ENCODE measurements around the gene MEGF6. TPM values are rescaled to one million over a fixed set of nuclear protein-coding genes. Genes with fewer than 3 reads are reported as not detected.
"Not testable (repeated sequence)": the region's sequence is repeated elsewhere in the genome, so short reads cannot be mapped to it uniquely, and the experiment has no call there.

Gene MEGF6
- total and polyA plus RNA-seq, 2 of the 8 experiments (the other 6 are each of a cell fraction or from before 2014, with no cell fraction given): 4.1 to 14.8 TPM

DNA sequence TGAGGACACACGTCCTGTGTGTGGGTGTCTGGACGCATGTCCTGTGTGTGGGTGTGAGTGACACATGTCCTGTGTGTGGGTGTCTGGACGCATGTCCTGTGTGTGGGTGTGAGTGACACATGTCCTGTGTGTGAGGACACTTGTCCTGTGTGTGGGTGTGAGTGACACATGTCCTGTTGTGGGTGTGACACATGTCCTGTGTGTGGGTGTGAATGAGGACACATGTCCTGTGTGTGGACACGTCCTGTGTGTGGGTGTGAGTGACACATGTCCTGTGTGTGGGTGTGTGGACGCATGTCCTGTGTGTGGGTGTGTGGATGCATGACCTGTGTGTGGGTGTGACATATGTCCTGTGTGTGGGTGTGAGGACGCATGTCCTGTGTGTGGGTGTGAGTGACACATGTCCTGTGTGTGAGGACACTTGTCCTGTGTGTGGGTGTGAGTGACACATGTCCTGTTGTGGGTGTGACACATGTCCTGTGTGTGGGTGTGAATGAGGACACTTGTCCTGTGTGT, 25.9 kb downstream of the MEGF6 start:
- peak; percentile 66 for FAIRE-seq

More for the DNA sequence above, 25.9 kb downstream of the MEGF6 start:
- H3K14ac ChIP-seq (ENCODE audit: insufficient read length); H3K27me3 ChIP-seq (replicated peaks in 1 of 4; ENCODE audit: control insufficient read depth in 3 of 4, extremely low read depth in 1 of 4, insufficient read depth in 3 of 4, low read length in 3 of 4); H3K4me3 ChIP-seq (ENCODE audit: extremely low read depth in 1 of 4, insufficient read depth in 2 of 4, low read depth in 3 of 4, low read length in 4 of 4); H3K36me3 ChIP-seq (ENCODE audit: control insufficient read depth in 2 of 4, insufficient read depth in 4 of 4, low read length in 3 of 4); H4K20me1 ChIP-seq (replicated peaks in 1 of 2; ENCODE audit: control insufficient read depth in 1 of 2, insufficient read depth in 2 of 2, low read length in 2 of 2); H2BK120ac ChIP-seq (replicated peaks; ENCODE audit: low read depth, low read length); H3K79me2 ChIP-seq (ENCODE audit: control insufficient read depth in 1 of 2, insufficient read depth in 2 of 2, low read length in 2 of 2); H4K5ac ChIP-seq (ENCODE audit: insufficient read length, low read depth, low read length); H2BK5ac ChIP-seq (ENCODE audit: low read depth, low read length); H3K4ac ChIP-seq (replicated peaks; ENCODE audit: insufficient read length, low read depth, low read length); H3K56ac ChIP-seq (replicated peaks; ENCODE audit: insufficient read length, low read depth, low read length); H3K27ac ChIP-seq (ENCODE audit: low read depth, low read length); H3K18ac ChIP-seq (ENCODE audit: extremely low read depth, low read length); H3K23ac ChIP-seq (ENCODE audit: insufficient read length); H3K23me2 ChIP-seq (ENCODE audit: low read depth, low read length); DNase-seq (ENCODE audit: low read depth in 1 of 2, low spot score in 2 of 2); H3K79me1 ChIP-seq (ENCODE audit: low read depth, low read length); H3K4me2 ChIP-seq (ENCODE audit: insufficient read depth in 1 of 2, low read depth in 2 of 2, low read length in 2 of 2); H2AFZ ChIP-seq (ENCODE audit: low read length); H4K8ac ChIP-seq (ENCODE audit: extremely low read depth, insufficient read depth, low read length); H4K91ac ChIP-seq (replicated peaks; ENCODE audit: insufficient read length, low read length); H2BK15ac ChIP-seq (ENCODE audit: low read length); H3K4me1 ChIP-seq (replicated peaks in 1 of 4; ENCODE audit: control insufficient read depth in 3 of 4, insufficient read depth in 4 of 4, low read length in 3 of 4); H3K9ac ChIP-seq (replicated peaks in 1 of 4; ENCODE audit: extremely low read depth in 1 of 4, low read depth in 3 of 4, low read length in 3 of 4); POLR2A ChIA-PET (ENCODE audit: partially characterized antibody): not testable (repeated sequence)
- 66% methylated on average over 6 of the region's 6 CpGs; no CpG with 5 or more reads in 1 of the 2 experiments for WGBS, 2 experiments (ENCODE audit: extremely low coverage in 1 of 2, insufficient coverage in 1 of 2, insufficient read length in 1 of 2, insufficient replicate concordance in 2 of 2, low coverage in 1 of 2, low lambda C conversion rate in 2 of 2, missing lambda C conversion rate in 1 of 2)
- 0 out of 2 replicates have a peak overlapping the region, but pooled peaks have one; percentile 82 for H2AK5ac ChIP-seq (ENCODE audit: low read depth, low read length)
- H3K9me3 ChIP-seq (ENCODE audit: insufficient read depth in 2 of 2, low read depth in 1 of 2, low read length in 1 of 2): peaks cover 11 to 12% of the 10 kb centered on the region in 2 experiments; a peak in 2 of 4 replicates
- CTCF ChIA-PET (ENCODE audit: partially characterized antibody): interaction anchor here (1.7 kb wide), 2 partner anchors 36 to 133 kb away, joined by 5 to 7 read pairs; no protein-coding TSS in a partner anchor
- H2BK20ac ChIP-seq (ENCODE audit: low read length): 0 out of 2 replicates have a peak overlapping the region, but pooled peaks have one; percentile 18
- H2BK12ac ChIP-seq (ENCODE audit: low read depth, low read length): 0 out of 2 replicates have a peak overlapping the region, but pooled peaks have one; percentile 27

All from H1 (cell line).